Neural crest cell (in vitro differentiated cells): ENCODE results near the gene PAPPA2. TPM values are rescaled to one million over a fixed set of nuclear protein-coding genes. Genes with fewer than 3 reads are reported as not detected.

Experiments used
- DNase-seq: peaks from one replicate; pipeline ENCODE4 v3.0.0; 2021; ENCODE audit warnings: low read depth, mixed read lengths, low spot score
- H3K27ac Mint-ChIP-seq: one replicate; pipeline ENCODE4 v1.8.0; 2021; ENCODE audit warnings: mild to moderate bottlenecking, mixed read lengths; ENCODE audit not compliant: unreplicated experiment
- H3K27me3 Mint-ChIP-seq: 2 replicates; pipeline ENCODE4 v1.8.0; 2021; ENCODE audit warnings: low read depth, mild to moderate bottlenecking, mixed read lengths
- H3K36me3 Mint-ChIP-seq: 2 replicates; pipeline ENCODE4 v1.8.0; 2021; ENCODE audit warnings: low read depth, mild to moderate bottlenecking, mixed read lengths
- H3K4me1 Mint-ChIP-seq: 2 replicates; pipeline ENCODE4 v1.8.0; 2021; ENCODE audit warnings: mixed read lengths
- H3K4me3 Mint-ChIP-seq: one replicate; pipeline ENCODE4 v1.8.0; 2021; ENCODE audit warnings: mild to moderate bottlenecking, mixed read lengths
- H3K9me3 Mint-ChIP-seq: 2 replicates; pipeline ENCODE4 v1.8.0; 2021; ENCODE audit warnings: mixed read lengths
- CTCF ChIP-seq: fragments of 200-600 bp; sonication (generic); conservative IDR thresholded peaks from 2 replicates; pipeline ENCODE4 v1.5.0; 2021; ENCODE audit warnings: antibody characterized with exemption, mild to moderate bottlenecking
- total RNA-seq: library from RNA; stranded (reverse); gene quantifications from 2 replicates; pipeline ENCODE4 v1.2.1, GENCODE V29; 2021

The PAPPA2 gene
- total RNA-seq, 1 donor from 2014 or later = 0.79 TPM

DNA sequence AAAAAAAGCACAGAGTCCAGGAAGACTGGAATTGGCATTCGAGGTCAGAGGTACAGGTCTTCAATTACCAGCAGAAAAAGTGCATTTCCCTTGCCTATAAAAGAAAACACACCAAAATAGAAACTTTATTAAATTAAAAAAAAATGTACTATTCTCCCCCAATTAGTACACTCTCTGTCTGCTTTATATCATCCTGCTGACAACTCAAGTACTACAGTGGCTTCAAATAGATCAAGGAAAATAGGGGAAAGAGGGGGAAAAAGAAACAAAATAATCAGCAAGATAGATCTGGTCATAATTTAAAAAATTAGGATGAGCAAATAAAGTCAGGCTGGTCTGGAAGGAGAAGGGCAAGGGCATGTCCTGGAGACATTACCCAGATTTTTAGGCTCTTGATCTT, 315.1 kb downstream of the PAPPA2 start:
- no peaks in the 10 kb centered on the region for H3K36me3 Mint-ChIP-seq
- TF ChIP-seq CTCF = no peak
- no peak overlapping the region for H3K4me3 Mint-ChIP-seq
- H3K4me1 Mint-ChIP-seq = no peaks in the 10 kb centered on the region
- no peak overlapping the region for H3K27ac Mint-ChIP-seq
- H3K27me3 Mint-ChIP-seq = no peaks in the 10 kb centered on the region
- H3K9me3 Mint-ChIP-seq = no peaks in the 10 kb centered on the region
- no peak for DNase-seq

DNA sequence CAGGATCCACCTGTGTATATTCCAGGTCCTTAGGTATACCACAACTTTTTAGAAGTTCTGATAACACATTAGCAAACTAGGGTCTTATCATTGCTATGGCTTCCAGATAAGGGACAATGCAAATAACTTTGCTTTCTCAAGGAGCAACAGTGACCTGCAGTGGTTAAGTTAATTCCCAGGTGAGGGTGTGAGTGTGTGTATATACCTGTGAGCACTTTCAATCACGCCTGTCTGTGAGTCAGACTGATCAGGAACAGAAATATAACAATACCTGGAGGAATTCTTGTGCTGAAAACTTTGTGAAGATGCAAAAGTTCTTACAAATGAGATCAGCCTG, 317.0 kb downstream of the PAPPA2 start:
- H3K9me3 Mint-ChIP-seq = no peaks in the 10 kb centered on the region
- no peak overlapping the region for H3K27ac Mint-ChIP-seq
- no peaks in the 10 kb centered on the region for H3K36me3 Mint-ChIP-seq
- no peak overlapping the region for H3K4me3 Mint-ChIP-seq
- peaks cover 5% of the 10 kb centered on the region for H3K4me1 Mint-ChIP-seq
- H3K27me3 Mint-ChIP-seq = no peaks in the 10 kb centered on the region
- no peak for DNase-seq
- no peak for TF ChIP-seq CTCF

- Mint-ChIP-seq H3K9me3 (no peaks in the 10 kb centered on the region), H3K27ac (no peak overlapping the region), H3K4me3 (no peak overlapping the region), H3K4me1 (peaks cover 12% of the 10 kb centered on the region), H3K36me3 (no peaks in the 10 kb centered on the region), H3K27me3 (no peaks in the 10 kb centered on the region)
- no peak for DNase-seq
- no peak for TF ChIP-seq CTCF
These were observed 320.3 kb downstream of the PAPPA2 start for GRCh38 chr1:176783309-176783708.

GRCh38 chr1:176785056-176785455, 322.1 kb downstream of the PAPPA2 start:
- Mint-ChIP-seq H3K9me3 (peaks cover 3% of the 10 kb centered on the region), H3K4me3 (no peak overlapping the region), H3K27me3 (no peaks in the 10 kb centered on the region)

DNA sequence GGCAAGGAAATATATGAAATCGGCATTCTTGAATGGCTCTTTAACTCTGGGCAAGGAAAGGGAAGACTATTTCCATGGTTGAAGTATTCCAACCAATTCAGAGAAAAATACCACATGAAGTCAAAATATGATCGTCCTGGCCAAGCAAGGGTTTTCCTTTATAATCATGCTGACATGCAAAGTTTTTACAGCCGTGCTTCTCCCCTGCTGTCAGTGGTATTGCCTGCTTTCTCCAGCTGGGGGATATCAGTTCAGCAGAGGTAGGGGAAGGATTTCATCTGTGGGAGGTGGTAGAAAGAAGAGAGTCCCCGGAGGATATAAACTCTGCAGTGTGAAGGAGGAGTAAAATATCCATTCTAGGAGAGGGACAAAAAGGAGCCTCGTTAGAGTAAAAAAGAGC, 322.8 kb downstream of the PAPPA2 start:
- TF ChIP-seq CTCF = no peak
- H3K4me1 Mint-ChIP-seq = peaks cover 12% of the 10 kb centered on the region
- H3K9me3 Mint-ChIP-seq = peaks cover 3% of the 10 kb centered on the region
- H3K27me3 Mint-ChIP-seq = no peaks in the 10 kb centered on the region
- H3K27ac Mint-ChIP-seq = no peak overlapping the region
- no peak for DNase-seq
- no peaks in the 10 kb centered on the region for H3K36me3 Mint-ChIP-seq
- H3K4me3 Mint-ChIP-seq = no peak overlapping the region

More at GRCh38 chr1:176785056-176785455, 322.1 kb downstream of the PAPPA2 start:
- TF ChIP-seq CTCF = no peak
- DNase-seq = no peak
- no peaks in the 10 kb centered on the region for H3K36me3 Mint-ChIP-seq
- peaks cover 12% of the 10 kb centered on the region for H3K4me1 Mint-ChIP-seq
- H3K27ac Mint-ChIP-seq = no peak overlapping the region

DNA sequence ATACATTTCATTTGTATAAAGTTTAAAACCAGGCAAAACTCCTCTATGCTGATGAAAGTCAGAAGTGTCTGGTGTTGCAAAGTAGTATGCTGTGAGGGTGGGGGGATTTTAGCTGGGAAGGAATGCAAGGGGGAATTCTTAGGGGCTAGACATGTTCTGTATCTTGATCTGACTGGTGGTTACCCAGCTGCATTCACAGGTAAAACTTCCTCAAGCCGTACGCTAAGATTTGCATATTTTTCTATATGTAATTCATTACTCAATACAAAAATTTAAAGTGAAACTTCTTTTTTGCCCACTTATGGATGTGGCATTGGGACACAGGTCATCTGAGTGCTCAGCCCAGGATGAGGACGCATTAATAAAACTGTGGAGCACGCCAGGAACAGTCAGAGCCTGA, 323.3 kb downstream of the PAPPA2 start:
- Mint-ChIP-seq H3K27me3 (no peaks in the 10 kb centered on the region), H3K4me1 (peaks cover 12% of the 10 kb centered on the region), H3K36me3 (no peaks in the 10 kb centered on the region), H3K9me3 (peaks cover 3% of the 10 kb centered on the region), H3K27ac (no peak overlapping the region), H3K4me3 (no peak overlapping the region)
- no peak for TF ChIP-seq CTCF
- no peak for DNase-seq
